ENCODE data around the gene PCAT7.
"Not testable (repeated sequence)": the region's sequence is repeated elsewhere in the genome, so short reads cannot be mapped to it uniquely, and the experiment has no call there.

DNA sequence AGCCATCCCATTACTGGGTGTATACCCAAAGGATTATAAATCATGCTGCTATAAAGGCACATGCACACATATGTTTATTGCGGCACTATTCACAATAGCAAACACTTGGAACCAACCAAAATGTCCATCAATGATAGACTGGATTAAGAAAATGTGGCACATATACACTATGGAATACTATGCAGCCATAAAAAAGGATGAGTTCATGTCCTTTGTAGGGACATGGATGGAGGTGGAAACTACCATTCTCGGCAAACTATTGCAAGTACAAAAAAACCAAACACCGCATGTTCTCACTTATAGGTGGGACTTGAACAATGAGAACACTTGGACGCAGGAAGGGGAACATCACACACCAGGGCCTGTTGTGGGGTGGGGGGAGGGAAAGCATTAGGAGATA is 48.5 kb upstream of the PCAT7 start:
- TF ChIP-seq, protein P1, sequence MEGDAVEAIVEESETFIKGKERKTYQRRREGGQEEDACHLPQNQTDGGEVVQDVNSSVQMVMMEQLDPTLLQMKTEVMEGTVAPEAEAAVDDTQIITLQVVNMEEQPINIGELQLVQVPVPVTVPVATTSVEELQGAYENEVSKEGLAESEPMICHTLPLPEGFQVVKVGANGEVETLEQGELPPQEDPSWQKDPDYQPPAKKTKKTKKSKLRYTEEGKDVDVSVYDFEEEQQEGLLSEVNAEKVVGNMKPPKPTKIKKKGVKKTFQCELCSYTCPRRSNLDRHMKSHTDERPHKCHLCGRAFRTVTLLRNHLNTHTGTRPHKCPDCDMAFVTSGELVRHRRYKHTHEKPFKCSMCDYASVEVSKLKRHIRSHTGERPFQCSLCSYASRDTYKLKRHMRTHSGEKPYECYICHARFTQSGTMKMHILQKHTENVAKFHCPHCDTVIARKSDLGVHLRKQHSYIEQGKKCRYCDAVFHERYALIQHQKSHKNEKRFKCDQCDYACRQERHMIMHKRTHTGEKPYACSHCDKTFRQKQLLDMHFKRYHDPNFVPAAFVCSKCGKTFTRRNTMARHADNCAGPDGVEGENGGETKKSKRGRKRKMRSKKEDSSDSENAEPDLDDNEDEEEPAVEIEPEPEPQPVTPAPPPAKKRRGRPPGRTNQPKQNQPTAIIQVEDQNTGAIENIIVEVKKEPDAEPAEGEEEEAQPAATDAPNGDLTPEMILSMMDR (conservative IDR thresholded peaks at IDR 0.05; ENCODE audit: low read depth in 2 of 2): not testable (repeated sequence)
- TF ChIP-seq, protein P2, sequence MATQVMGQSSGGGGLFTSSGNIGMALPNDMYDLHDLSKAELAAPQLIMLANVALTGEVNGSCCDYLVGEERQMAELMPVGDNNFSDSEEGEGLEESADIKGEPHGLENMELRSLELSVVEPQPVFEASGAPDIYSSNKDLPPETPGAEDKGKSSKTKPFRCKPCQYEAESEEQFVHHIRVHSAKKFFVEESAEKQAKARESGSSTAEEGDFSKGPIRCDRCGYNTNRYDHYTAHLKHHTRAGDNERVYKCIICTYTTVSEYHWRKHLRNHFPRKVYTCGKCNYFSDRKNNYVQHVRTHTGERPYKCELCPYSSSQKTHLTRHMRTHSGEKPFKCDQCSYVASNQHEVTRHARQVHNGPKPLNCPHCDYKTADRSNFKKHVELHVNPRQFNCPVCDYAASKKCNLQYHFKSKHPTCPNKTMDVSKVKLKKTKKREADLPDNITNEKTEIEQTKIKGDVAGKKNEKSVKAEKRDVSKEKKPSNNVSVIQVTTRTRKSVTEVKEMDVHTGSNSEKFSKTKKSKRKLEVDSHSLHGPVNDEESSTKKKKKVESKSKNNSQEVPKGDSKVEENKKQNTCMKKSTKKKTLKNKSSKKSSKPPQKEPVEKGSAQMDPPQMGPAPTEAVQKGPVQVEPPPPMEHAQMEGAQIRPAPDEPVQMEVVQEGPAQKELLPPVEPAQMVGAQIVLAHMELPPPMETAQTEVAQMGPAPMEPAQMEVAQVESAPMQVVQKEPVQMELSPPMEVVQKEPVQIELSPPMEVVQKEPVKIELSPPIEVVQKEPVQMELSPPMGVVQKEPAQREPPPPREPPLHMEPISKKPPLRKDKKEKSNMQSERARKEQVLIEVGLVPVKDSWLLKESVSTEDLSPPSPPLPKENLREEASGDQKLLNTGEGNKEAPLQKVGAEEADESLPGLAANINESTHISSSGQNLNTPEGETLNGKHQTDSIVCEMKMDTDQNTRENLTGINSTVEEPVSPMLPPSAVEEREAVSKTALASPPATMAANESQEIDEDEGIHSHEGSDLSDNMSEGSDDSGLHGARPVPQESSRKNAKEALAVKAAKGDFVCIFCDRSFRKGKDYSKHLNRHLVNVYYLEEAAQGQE (IDR thresholded peaks at IDR 0.05; ENCODE audit: unreplicated experiment): not testable (repeated sequence)
- TF ChIP-seq POLR2AphosphoS5 (IDR thresholded peaks at IDR 0.05; ENCODE audit: low read depth); EZH2 (IDR thresholded peaks at IDR 0.05; ENCODE audit: low read depth, unreplicated experiment); EZH2phosphoT487 (IDR thresholded peaks at IDR 0.05; ENCODE audit: unreplicated experiment); ZNF331 (CRISPR knock-in tag; IDR thresholded peaks at IDR 0.05; ENCODE audit: low read depth); JUNB (IDR thresholded peaks at IDR 0.05; ENCODE audit: unreplicated experiment); ZNF114 (CRISPR knock-in tag; IDR thresholded peaks at IDR 0.05); NANOG (IDR thresholded peaks at IDR 0.05; ENCODE audit: borderline replicate concordance): not testable (repeated sequence)
- TF ChIP-seq, protein P3, sequence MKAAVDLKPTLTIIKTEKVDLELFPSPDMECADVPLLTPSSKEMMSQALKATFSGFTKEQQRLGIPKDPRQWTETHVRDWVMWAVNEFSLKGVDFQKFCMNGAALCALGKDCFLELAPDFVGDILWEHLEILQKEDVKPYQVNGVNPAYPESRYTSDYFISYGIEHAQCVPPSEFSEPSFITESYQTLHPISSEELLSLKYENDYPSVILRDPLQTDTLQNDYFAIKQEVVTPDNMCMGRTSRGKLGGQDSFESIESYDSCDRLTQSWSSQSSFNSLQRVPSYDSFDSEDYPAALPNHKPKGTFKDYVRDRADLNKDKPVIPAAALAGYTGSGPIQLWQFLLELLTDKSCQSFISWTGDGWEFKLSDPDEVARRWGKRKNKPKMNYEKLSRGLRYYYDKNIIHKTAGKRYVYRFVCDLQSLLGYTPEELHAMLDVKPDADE (IDR thresholded peaks at IDR 0.05): not testable (repeated sequence)

Measured in GM23338 (cell line).